K562 (cell line): ENCODE data around the gene DENND6B. TPM values are rescaled to one million over a fixed set of nuclear protein-coding genes. Genes with fewer than 3 reads are reported as not detected.

Experiments
- CREB1 ChIP-seq, 2 experiments: sonication (generic) in 1 of 2; formaldehyde crosslinking in 1 of 2; IDR thresholded peaks; 2 replicates each; pipeline versions ENCODE4 v1.6.1 to v1.8.0; 2012 to 2022; ENCODE audit warnings: inconsistent platforms in 1 of 2, mild to moderate bottlenecking in 1 of 2, missing genetic modification reagents in 1 of 2, moderate library complexity in 1 of 2
- CXXC5 ChIP-seq: fragments of 250-450 bp; sonication (Bioruptor Pico); IDR thresholded peaks from 2 replicates; pipeline ENCODE4 v1.8.0; 2022; ENCODE audit warnings: inconsistent platforms, mild to moderate bottlenecking, moderate library complexity
- ETV1 ChIP-seq: fragments of 450-650 bp; conservative IDR thresholded peaks from 2 replicates; pipeline ENCODE4 v1.6.1; 2016; ENCODE audit warnings: missing genetic modification characterization, control low read depth, low read depth, missing compliant biosample characterization
- MAZ ChIP-seq, 2 experiments: fragments of 450-650 bp in 1 of 2; sonication (generic) in 1 of 2; formaldehyde crosslinking; IDR thresholded peaks in 1 of 2; conservative IDR thresholded peaks in 1 of 2; 2 replicates each; pipeline versions ENCODE4 v1.4.0 to v1.5.0; 2020; ENCODE audit warnings: mild to moderate bottlenecking in 1 of 2, missing genetic modification reagents in 1 of 2
- SIN3A ChIP-seq, 2 experiments: fragments of 150-350 bp in 1 of 2; IDR thresholded peaks; 2 replicates each; pipeline ENCODE4 v1.6.1; 2011 to 2016; ENCODE audit warnings: borderline replicate concordance in 2 of 2, low read depth in 2 of 2, low read length in 2 of 2, mild to moderate bottlenecking in 2 of 2, moderate library complexity in 2 of 2; ENCODE audit not compliant: control insufficient read depth in 1 of 2
- ZNF232 ChIP-seq: sonication (generic); formaldehyde crosslinking; IDR thresholded peaks from 2 replicates; pipeline ENCODE4 v1.8.0; 2022; ENCODE audit warnings: mild to moderate bottlenecking, missing genetic modification reagents
- ZNF263 ChIP-seq: sonication (generic); formaldehyde crosslinking; IDR thresholded peaks from 2 replicates; pipeline ENCODE4 v1.8.0; 2022; ENCODE audit warnings: mild to moderate bottlenecking, missing genetic modification reagents, borderline replicate concordance
- ZNF282 ChIP-seq: sonication (generic); formaldehyde crosslinking; IDR thresholded peaks from 2 replicates; pipeline ENCODE4 v1.8.1; 2023; ENCODE audit warnings: missing genetic modification reagents
- polyA plus RNA-seq, 8 experiments: library from polyadenylated mRNA; depleted of rRNA in 4 of 8; stranded (reverse) in 5 of 8; unstranded in 3 of 8; fragments of >200 nt; fragmentation: Nextera tagmentation in 2 of 8; fragmentation: Illumina TruSeq in 1 of 8; extraction: Ambion mirVana in 2 of 8; extraction: Trizol in 1 of 8; gene quantifications; 2 replicates each; pipeline versions ENCODE4 v1.2.1 to v1.2.3, GENCODE V29; 2011 to 2014; ENCODE audit warnings: inconsistent platforms in 1 of 8, missing spikeins in 1 of 8
- total RNA-seq, 7 experiments: library from RNA; depleted of rRNA in 6 of 7; stranded (reverse); fragments of >200 nt in 6 of 7; fragmentation: Illumina TruSeq in 2 of 7; extraction: Trizol in 2 of 7; gene quantifications; 2 replicates each; pipeline versions ENCODE4 v1.2.1 to v1.2.3, GENCODE V29; 2011 to 2021; ENCODE audit warnings: low replicate concordance in 1 of 7
- TF ChIP-seq, protein P1 (sequence below), 2 experiments: IDR thresholded peaks; 2 replicates each; pipeline ENCODE4 v1.6.1; 2012; ENCODE audit warnings: improper control_type of control experiment in 2 of 2, low read depth in 2 of 2, low read length in 2 of 2, borderline replicate concordance in 1 of 2
- TF ChIP-seq, protein P2 (sequence below): sonication (generic); formaldehyde crosslinking; IDR thresholded peaks from 2 replicates; pipeline ENCODE4 v1.8.0; 2022; ENCODE audit warnings: mild to moderate bottlenecking, missing genetic modification reagents
- TF ChIP-seq, protein P3 (sequence below): sonication (generic); formaldehyde crosslinking; IDR thresholded peaks from 2 replicates; pipeline ENCODE4 v1.8.0; 2022; ENCODE audit warnings: missing genetic modification reagents, mild to moderate bottlenecking, moderate library complexity, borderline replicate concordance
- TF ChIP-seq, protein P4 (sequence below), 2 experiments: fragments of 450-650 bp; formaldehyde crosslinking in 1 of 2; IDR thresholded peaks; 2 replicates each; pipeline versions ENCODE4 v1.4.0 to v1.6.1; 2014 to 2020; ENCODE audit warnings: mild to moderate bottlenecking in 2 of 2, borderline replicate concordance in 1 of 2, low read depth in 1 of 2

The DENND6B gene
- total and polyA plus RNA-seq, 9 of the 15 experiments (the other 6 are each of a cell fraction or from before 2014, with no cell fraction given), result 0.07 to 3.7 (median 1.5) TPM

DNA sequence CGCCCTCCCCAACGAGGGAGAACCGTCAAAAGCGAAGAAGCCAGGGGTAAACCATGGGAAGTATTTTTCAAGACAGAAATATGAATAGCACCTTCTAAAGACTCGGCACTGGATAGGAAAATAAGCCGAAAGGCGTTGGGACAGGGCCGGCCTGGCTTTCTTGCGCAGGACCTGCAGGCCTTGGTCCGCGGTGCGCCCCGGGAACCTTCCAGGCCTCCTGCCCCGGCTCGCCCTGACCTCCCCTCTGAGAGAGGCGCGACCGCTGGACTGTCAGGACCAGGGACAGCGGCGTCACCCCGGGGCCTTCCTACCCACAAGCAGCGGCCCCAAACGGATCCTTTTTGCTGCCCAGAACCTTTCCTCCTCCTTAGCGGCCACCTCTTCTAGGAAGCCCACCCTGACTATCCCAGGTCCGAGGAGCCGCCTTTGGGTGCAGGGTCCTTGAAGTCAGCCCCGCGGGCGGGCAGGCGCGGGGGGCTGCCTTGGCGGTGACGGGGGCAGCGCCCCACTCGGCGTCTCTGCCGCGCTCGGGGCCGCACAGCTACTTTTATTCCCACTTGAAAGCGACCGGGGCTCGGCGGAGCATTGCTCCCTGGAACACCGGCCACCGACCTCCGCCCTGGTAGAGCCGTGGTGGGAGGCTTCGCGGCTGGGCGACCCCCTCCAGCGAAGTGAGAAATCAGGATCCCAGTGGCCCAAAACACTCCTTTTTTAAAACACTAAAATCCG, 56.0 kb downstream of the DENND6B start (continued):
- TF ChIP-seq, protein P1, sequence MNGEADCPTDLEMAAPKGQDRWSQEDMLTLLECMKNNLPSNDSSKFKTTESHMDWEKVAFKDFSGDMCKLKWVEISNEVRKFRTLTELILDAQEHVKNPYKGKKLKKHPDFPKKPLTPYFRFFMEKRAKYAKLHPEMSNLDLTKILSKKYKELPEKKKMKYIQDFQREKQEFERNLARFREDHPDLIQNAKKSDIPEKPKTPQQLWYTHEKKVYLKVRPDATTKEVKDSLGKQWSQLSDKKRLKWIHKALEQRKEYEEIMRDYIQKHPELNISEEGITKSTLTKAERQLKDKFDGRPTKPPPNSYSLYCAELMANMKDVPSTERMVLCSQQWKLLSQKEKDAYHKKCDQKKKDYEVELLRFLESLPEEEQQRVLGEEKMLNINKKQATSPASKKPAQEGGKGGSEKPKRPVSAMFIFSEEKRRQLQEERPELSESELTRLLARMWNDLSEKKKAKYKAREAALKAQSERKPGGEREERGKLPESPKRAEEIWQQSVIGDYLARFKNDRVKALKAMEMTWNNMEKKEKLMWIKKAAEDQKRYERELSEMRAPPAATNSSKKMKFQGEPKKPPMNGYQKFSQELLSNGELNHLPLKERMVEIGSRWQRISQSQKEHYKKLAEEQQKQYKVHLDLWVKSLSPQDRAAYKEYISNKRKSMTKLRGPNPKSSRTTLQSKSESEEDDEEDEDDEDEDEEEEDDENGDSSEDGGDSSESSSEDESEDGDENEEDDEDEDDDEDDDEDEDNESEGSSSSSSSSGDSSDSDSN (IDR thresholded peaks at IDR 0.05; ENCODE audit: borderline replicate concordance in 1 of 2, low read depth in 2 of 2, low read length in 2 of 2), result peak in 1 of 2 experiments; percentile 84; a peak in 1 of 4 replicates
- TF ChIP-seq CXXC5, result peak; percentile 38; the same call in 1 of the 2 replicates
- TF ChIP-seq ZNF263 (CRISPR knock-in tag), result peak; percentile 70; the same call in 1 of the 2 replicates
- peak; percentile 25 to 83; a peak in 3 of 4 replicates for TF ChIP-seq MAZ (CRISPR knock-in tag; conservative IDR thresholded peaks at IDR 0.05 in 1 of 2, IDR thresholded peaks at IDR 0.05 in 1 of 2)
- TF ChIP-seq, protein P2, sequence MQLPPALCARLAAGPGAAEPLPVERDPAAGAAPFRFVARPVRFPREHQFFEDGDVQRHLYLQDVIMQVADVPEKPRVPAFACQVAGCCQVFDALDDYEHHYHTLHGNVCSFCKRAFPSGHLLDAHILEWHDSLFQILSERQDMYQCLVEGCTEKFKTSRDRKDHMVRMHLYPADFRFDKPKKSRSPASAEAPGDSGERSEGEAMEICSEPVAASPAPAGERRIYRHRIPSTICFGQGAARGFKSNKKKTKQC (CRISPR knock-in tag), result peak; percentile 62; the same call in 1 of the 2 replicates
- 0 out of 2 replicates have a peak, but pooled peaks have one; percentile 30 for TF ChIP-seq ZNF282
- TF ChIP-seq CREB1 (IDR thresholded peaks at IDR 0.05), result no peak
- peak; percentile 55; the same call in 1 of the 2 replicates for TF ChIP-seq CREB1 (CRISPR knock-in tag; IDR thresholded peaks at IDR 0.05)
- TF ChIP-seq ZNF232 (CRISPR knock-in tag), result peak; percentile 84; the same call in 1 of the 2 replicates
- peak in 1 of 2 experiments; percentile 92; a peak in 2 of 4 replicates for TF ChIP-seq SIN3A (IDR thresholded peaks at IDR 0.05; ENCODE audit: borderline replicate concordance in 2 of 2, control insufficient read depth in 1 of 2, low read depth in 2 of 2, low read length in 2 of 2)
- TF ChIP-seq ETV1 (tag), result 0 out of 2 replicates have a peak, but pooled peaks have one; percentile 15
- TF ChIP-seq, protein P3, sequence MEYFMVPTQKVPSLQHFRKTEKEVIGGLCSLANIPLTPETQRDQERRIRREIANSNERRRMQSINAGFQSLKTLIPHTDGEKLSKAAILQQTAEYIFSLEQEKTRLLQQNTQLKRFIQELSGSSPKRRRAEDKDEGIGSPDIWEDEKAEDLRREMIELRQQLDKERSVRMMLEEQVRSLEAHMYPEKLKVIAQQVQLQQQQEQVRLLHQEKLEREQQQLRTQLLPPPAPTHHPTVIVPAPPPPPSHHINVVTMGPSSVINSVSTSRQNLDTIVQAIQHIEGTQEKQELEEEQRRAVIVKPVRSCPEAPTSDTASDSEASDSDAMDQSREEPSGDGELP, result peak; percentile 69; the same call in 1 of the 2 replicates
- TF ChIP-seq, protein P4, sequence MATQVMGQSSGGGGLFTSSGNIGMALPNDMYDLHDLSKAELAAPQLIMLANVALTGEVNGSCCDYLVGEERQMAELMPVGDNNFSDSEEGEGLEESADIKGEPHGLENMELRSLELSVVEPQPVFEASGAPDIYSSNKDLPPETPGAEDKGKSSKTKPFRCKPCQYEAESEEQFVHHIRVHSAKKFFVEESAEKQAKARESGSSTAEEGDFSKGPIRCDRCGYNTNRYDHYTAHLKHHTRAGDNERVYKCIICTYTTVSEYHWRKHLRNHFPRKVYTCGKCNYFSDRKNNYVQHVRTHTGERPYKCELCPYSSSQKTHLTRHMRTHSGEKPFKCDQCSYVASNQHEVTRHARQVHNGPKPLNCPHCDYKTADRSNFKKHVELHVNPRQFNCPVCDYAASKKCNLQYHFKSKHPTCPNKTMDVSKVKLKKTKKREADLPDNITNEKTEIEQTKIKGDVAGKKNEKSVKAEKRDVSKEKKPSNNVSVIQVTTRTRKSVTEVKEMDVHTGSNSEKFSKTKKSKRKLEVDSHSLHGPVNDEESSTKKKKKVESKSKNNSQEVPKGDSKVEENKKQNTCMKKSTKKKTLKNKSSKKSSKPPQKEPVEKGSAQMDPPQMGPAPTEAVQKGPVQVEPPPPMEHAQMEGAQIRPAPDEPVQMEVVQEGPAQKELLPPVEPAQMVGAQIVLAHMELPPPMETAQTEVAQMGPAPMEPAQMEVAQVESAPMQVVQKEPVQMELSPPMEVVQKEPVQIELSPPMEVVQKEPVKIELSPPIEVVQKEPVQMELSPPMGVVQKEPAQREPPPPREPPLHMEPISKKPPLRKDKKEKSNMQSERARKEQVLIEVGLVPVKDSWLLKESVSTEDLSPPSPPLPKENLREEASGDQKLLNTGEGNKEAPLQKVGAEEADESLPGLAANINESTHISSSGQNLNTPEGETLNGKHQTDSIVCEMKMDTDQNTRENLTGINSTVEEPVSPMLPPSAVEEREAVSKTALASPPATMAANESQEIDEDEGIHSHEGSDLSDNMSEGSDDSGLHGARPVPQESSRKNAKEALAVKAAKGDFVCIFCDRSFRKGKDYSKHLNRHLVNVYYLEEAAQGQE (IDR thresholded peaks at IDR 0.05; ENCODE audit: borderline replicate concordance), result peak; percentile 99
- TF ChIP-seq, protein P4 (CRISPR knock-in tag; IDR thresholded peaks at IDR 0.05; ENCODE audit: low read depth), result peak; percentile 98
